ENCODE measurements around the gene FBRSL1. TPM values are rescaled to one million over a fixed set of nuclear protein-coding genes. Genes with fewer than 3 reads are reported as not detected.
A peak's percentile ranks its signal among the peaks of the same experiment; 100 is the strongest.
"Not testable (repeated sequence)": the region's sequence is repeated elsewhere in the genome, so short reads cannot be mapped to it uniquely, and the experiment has no call there.

The FBRSL1 gene
- total RNA-seq, 1 donor from 2014 or later: 75.8 TPM

DNA sequence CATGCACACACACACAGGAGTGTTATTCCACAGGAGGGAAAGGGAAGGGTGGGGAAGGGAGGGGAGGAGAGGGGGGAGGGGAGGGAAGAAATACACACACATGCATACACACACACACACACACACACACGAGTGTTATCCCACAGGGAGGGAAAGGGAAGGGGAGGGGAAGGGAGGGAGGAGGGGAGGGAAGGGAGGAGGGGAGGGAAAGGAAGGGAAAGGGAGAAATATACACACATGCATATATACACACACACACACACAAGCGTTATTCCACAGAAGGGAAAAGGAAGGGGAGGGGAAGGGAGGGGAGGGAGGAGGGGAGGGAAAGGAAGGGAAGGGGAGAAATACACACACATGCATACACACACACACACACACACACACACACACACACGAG is 19.6 kb upstream of the FBRSL1 start:
- peaks cover 17% of the 10 kb centered on the region for H3K4me1 Mint-ChIP-seq (ENCODE audit: low read depth)
- no peaks in the 10 kb centered on the region for H3K36me3 Mint-ChIP-seq (ENCODE audit: low read depth)
- DNase-seq (ENCODE audit: low spot score): no peak
- H3K27me3 Mint-ChIP-seq (ENCODE audit: insufficient read depth): peaks cover 6% of the 10 kb centered on the region
- H3K4me3 Mint-ChIP-seq: no peak overlapping the region
- no peak overlapping the region for H3K27ac Mint-ChIP-seq
- intact Hi-C loops (cut with micrococcal nuclease): no loop called here
- no peaks in the 10 kb centered on the region for H3K9me3 Mint-ChIP-seq

DNA sequence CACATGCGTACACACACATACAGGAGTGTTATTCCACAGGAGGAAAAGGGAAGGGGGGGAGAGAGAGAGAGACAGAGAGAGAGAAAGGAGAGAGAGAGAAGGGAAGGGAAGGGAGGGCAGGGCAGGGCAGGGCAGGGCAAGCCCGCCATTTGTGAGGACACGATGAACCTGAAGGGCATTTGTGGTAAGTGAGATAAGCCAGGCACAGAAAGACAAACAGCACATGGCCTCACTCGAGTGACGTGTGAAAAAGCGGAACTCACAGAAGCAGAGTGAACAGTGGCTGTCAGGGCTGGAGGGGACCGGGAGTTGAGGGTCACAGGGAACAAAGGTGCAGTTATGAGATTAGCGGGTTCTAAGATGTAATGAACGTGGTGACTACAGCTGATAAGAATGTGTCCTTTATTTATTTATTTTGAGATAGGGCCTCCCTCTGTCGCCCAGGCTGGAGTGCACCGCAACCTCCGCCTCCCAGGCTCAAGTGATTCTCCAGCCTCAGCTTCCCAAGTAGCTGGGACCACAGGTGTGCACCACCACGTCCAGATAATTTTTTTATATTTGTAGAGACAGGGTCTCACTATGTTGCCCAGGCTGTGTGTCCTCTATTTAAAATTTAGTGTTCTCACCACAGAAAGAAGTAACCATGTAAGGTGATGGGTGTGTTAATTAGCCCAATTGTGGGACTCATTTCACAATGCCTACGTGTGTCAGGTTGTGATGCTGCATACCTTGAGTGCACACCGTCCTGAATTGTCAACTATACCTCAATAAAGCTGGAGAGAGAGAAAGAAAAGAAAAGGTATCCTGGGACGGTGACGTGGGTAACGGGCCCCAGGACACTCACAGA is 18.7 kb upstream of the FBRSL1 start:
- H3K9me3 Mint-ChIP-seq: no peaks in the 10 kb centered on the region
- no peak overlapping the region for H3K4me3 Mint-ChIP-seq
- peak overlapping the region; percentile 79 for H3K27ac Mint-ChIP-seq
- no peak for DNase-seq (ENCODE audit: low spot score)
- peaks cover 6% of the 10 kb centered on the region for H3K27me3 Mint-ChIP-seq (ENCODE audit: insufficient read depth)
- intact Hi-C loops (cut with micrococcal nuclease): no loop called here
- peaks cover 22% of the 10 kb centered on the region for H3K4me1 Mint-ChIP-seq (ENCODE audit: low read depth)
- H3K36me3 Mint-ChIP-seq (ENCODE audit: low read depth): no peaks in the 10 kb centered on the region

DNA sequence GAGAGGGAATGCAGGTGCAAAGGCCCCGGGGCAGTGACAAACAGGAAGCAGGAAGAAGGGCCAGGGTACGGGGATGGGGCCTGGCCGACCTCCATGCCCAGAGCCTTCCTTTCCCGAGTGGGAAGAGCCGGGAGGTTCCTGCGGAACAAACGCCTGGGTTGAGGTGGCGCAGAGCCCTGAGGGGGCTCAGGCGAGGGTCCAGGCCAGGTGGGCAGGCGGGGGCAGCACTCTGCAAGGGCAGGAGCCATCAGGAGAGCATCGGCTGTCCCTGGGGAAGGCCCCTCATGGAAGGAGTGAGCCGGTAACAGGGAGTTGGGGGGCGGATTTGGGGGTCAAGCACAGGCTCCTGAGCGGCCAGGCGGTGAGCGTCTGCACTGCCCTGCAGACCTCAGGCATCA is 18.1 kb upstream of the FBRSL1 start:
- no peaks in the 10 kb centered on the region for H3K9me3 Mint-ChIP-seq
- intact Hi-C loops (cut with micrococcal nuclease): no loop called here
- H3K4me1 Mint-ChIP-seq (ENCODE audit: low read depth): peaks cover 27% of the 10 kb centered on the region
- H3K27ac Mint-ChIP-seq: peak overlapping the region; percentile 79
- no peaks in the 10 kb centered on the region for H3K36me3 Mint-ChIP-seq (ENCODE audit: low read depth)
- no peak for DNase-seq (ENCODE audit: low spot score)
- H3K27me3 Mint-ChIP-seq (ENCODE audit: insufficient read depth): peaks cover 6% of the 10 kb centered on the region
- no peak overlapping the region for H3K4me3 Mint-ChIP-seq

DNA sequence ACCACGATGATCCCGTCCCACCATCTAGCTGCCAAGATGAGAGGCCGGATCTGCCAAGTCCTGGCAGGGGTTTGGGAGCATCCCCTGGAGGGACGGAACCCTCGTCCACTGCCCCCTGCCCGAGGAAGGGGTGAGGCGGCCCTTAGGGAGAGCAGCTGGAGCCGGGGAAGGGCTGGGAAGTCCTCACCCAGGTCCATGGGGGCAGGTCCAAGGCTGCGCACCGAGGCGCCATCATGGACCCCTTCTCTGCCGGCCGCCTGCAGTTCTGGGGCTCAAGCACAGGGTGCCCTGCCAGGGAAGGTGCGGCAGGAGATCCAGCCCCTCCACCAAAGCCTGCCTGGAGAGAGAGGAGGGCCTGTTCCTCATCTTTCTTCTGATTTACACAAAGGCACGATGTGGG is 17.6 kb upstream of the FBRSL1 start:
- Mint-ChIP-seq H3K27me3 (ENCODE audit: insufficient read depth) (peaks cover 6% of the 10 kb centered on the region), H3K9me3 (no peaks in the 10 kb centered on the region), H3K36me3 (ENCODE audit: low read depth) (no peaks in the 10 kb centered on the region), H3K4me3 (no peak overlapping the region), H3K4me1 (ENCODE audit: low read depth) (peaks cover 29% of the 10 kb centered on the region), H3K27ac (peak overlapping the region; percentile 34)
- intact Hi-C loops (cut with micrococcal nuclease): no loop called here
- no peak for DNase-seq (ENCODE audit: low spot score)

DNA sequence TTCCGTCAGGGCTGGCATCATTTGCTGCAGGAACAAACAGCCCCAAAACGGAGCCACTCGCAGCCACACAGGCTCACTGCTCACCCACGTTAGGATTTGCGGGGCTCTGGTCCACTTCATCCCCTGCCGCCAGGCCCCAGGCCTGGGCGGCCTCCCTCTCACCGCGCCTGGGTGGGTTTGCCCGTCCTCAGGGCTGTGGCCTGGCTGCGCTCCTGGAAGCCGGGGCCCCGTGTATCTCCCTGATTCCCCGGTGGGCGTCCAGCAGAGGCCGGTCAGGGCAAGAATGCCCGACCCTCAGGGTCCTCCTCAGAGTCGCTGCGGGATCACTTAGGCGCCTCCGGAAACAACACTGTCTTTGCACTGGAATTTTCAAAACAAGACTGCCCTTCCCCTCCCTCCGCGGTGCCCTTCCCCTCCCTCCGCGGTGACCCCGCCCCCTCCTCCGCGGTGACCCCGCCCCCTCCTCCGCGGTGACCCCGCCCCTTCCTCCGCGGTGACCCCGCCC is 15.7 kb upstream of the FBRSL1 start:
- H3K4me1 Mint-ChIP-seq (ENCODE audit: low read depth): peaks cover 33% of the 10 kb centered on the region
- no peak overlapping the region for H3K4me3 Mint-ChIP-seq
- no peak for DNase-seq (ENCODE audit: low spot score)
- H3K27ac Mint-ChIP-seq: no peak overlapping the region
- no peaks in the 10 kb centered on the region for H3K9me3 Mint-ChIP-seq
- peaks cover 6% of the 10 kb centered on the region for H3K27me3 Mint-ChIP-seq (ENCODE audit: insufficient read depth)
- H3K36me3 Mint-ChIP-seq (ENCODE audit: low read depth): no peaks in the 10 kb centered on the region
- intact Hi-C loops (cut with micrococcal nuclease): no loop called here

DNA sequence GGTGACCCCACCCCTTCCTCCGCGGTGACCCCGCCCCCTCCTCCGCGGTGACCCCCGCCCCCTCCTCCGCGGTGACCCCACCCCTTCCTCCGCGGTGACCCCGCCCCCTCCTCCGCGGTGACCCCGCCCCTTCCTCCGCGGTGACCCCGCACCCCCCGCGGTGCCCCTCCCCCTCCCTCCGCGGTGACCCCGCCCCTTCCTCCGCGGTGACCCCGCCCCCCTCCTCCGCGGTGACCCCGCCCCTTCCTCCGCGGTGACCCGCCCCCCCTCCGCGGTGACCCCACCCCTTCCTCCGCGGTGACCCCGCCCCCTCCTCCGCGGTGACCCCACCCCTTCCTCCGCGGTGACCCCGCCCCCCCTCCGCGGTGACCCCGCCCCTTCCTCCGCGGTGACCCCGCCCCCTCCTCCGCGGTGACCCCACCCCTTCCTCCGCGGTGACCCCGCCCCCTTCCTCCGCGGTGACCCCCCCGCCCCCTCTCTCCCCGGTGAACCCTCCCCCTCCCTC is 15.1 kb upstream of the FBRSL1 start:
- H3K4me3 Mint-ChIP-seq; H3K27ac Mint-ChIP-seq; DNase-seq (ENCODE audit: low spot score); H3K9me3 Mint-ChIP-seq; intact Hi-C loops (cut with micrococcal nuclease); H3K27me3 Mint-ChIP-seq (ENCODE audit: insufficient read depth); H3K36me3 Mint-ChIP-seq (ENCODE audit: low read depth): not testable (repeated sequence)
- peaks cover 30% of the 10 kb centered on the region for H3K4me1 Mint-ChIP-seq (ENCODE audit: low read depth)

DNA sequence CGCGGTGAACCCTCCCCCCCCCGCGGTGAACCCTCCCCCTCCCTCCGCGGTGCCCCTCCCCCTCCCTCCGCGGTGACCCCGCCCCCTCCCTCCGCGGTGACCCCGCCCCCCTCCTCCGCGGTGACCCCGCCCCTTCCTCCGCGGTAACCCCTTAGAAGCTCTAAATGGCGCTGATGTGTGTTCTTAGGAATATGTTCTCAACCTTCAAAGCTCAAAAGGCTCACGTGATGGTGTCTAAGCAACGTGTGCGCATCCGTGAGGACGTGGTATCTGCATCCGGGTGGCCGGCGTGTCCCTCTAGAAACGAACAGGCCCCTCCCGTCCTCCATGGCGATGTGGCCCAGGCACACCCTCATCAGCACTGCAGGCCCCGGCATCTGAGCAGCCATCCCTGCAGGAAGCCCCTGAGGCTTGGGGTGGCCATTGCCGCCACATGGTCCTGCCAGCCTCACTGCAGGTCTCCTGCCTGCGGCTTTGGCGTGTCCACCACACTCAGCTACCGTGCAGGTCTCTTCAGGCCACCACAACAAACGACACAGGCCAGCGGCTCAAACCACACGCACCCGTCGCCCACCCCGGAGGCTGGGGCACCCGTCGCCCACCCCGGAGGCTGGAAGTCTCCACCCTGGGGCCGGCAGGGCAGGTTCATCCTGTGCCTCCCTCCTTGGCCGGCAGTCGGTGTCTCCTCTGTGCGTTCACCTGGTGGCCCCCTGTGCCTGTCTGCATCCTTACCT is 14.5 kb upstream of the FBRSL1 start:
- Mint-ChIP-seq H3K27ac (peak overlapping the region; percentile 86), H3K4me3 (peak overlapping the region; percentile 45), H3K9me3 (no peaks in the 10 kb centered on the region), H3K36me3 (ENCODE audit: low read depth) (no peaks in the 10 kb centered on the region), H3K4me1 (ENCODE audit: low read depth) (peaks cover 28% of the 10 kb centered on the region), H3K27me3 (ENCODE audit: insufficient read depth) (peaks cover 4% of the 10 kb centered on the region)
- intact Hi-C loops (cut with micrococcal nuclease): no loop called here
- no peak for DNase-seq (ENCODE audit: low spot score)

DNA sequence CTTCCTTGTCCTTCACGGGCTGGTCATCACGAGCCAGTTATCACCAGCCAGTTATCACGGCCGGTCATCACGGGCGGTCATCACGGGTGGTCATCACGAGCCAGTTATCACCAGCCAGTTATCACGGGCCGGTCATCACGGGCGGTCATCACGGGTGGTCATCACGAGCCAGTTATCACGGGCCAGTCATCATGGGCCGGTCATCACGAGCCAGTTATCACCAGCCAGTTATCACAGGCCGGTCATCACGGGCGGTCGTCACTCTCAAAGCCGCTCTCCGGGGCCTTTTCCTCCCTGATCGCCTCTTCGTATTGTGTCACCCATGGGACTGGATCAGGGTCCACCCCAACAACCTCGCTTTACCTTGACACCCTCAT is 13.9 kb upstream of the FBRSL1 start:
- intact Hi-C loops (cut with micrococcal nuclease): no loop called here
- peaks cover 3% of the 10 kb centered on the region for H3K27me3 Mint-ChIP-seq (ENCODE audit: insufficient read depth)
- peaks cover 28% of the 10 kb centered on the region for H3K4me1 Mint-ChIP-seq (ENCODE audit: low read depth)
- peak overlapping the region; percentile 45 for H3K4me3 Mint-ChIP-seq
- H3K36me3 Mint-ChIP-seq (ENCODE audit: low read depth): no peaks in the 10 kb centered on the region
- peak overlapping the region; percentile 86 for H3K27ac Mint-ChIP-seq
- no peaks in the 10 kb centered on the region for H3K9me3 Mint-ChIP-seq
- no peak for DNase-seq (ENCODE audit: low spot score)

DNA sequence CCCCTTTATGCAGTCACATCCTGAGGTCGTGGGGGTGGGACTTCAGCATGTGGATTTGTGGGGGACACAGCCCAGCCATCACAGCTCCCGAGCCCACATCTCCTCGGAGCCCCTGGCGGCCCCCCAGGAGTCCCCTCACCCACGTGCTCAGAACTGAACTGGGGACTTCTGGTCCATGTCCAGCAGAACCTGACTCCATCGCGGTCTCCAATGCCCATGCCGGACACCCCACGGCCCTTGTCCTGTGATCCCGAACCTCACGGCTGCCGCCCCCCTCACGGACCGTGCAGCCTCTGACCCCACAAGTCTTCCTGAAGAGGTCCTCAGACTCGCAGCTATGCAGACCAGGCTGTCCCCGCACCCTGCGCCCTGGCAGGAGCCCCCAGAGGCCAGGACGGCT is 13.5 kb upstream of the FBRSL1 start:
- intact Hi-C loops (cut with micrococcal nuclease): no loop called here
- H3K36me3 Mint-ChIP-seq (ENCODE audit: low read depth): no peaks in the 10 kb centered on the region
- H3K4me3 Mint-ChIP-seq: no peak overlapping the region
- no peak overlapping the region for H3K27ac Mint-ChIP-seq
- DNase-seq (ENCODE audit: low spot score): no peak
- no peaks in the 10 kb centered on the region for H3K27me3 Mint-ChIP-seq (ENCODE audit: insufficient read depth)
- no peaks in the 10 kb centered on the region for H3K9me3 Mint-ChIP-seq
- H3K4me1 Mint-ChIP-seq (ENCODE audit: low read depth): peaks cover 26% of the 10 kb centered on the region

DNA sequence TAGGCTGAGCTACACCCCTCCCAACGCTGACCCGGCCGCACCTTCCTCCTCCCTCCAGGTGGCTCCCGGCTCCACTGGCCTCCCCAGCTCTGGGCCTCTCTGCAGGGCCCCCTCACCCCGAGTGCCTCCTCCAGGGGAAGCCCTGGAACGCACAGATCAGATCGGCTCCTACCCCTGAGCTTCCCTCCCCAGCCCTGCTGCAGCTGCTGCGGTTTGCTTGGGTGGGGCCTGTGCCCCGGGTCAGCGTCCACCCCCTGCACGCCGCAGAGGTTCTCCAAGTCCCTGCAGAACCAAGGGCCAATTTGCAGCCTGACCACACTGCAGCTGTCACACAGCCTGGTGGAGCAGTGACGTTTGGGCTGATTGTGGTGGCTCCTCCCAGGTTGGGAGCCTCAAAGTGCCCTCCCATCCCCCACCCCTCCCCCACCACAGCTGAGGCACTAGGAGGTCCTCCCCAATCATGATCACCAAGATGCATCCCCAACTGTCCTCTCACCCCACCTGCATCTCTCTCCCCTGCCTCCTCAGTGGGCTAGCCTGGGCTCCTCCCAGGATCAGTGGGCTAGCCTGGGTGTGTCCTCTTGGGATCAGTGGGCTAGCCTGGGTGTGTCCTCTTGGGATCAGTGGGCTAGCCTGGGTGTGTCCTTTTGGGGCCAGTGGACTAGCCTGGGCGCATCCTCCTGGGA is 12.8 kb upstream of the FBRSL1 start:
- peak overlapping the region; percentile 58 for H3K4me3 Mint-ChIP-seq
- H3K27me3 Mint-ChIP-seq (ENCODE audit: insufficient read depth): peaks cover 2% of the 10 kb centered on the region
- peaks cover 23% of the 10 kb centered on the region for H3K4me1 Mint-ChIP-seq (ENCODE audit: low read depth)
- intact Hi-C loops (cut with micrococcal nuclease): no loop called here
- H3K36me3 Mint-ChIP-seq (ENCODE audit: low read depth): no peaks in the 10 kb centered on the region
- DNase-seq (ENCODE audit: low spot score): no peak
- H3K9me3 Mint-ChIP-seq: no peaks in the 10 kb centered on the region
- H3K27ac Mint-ChIP-seq: no peak overlapping the region

DNA sequence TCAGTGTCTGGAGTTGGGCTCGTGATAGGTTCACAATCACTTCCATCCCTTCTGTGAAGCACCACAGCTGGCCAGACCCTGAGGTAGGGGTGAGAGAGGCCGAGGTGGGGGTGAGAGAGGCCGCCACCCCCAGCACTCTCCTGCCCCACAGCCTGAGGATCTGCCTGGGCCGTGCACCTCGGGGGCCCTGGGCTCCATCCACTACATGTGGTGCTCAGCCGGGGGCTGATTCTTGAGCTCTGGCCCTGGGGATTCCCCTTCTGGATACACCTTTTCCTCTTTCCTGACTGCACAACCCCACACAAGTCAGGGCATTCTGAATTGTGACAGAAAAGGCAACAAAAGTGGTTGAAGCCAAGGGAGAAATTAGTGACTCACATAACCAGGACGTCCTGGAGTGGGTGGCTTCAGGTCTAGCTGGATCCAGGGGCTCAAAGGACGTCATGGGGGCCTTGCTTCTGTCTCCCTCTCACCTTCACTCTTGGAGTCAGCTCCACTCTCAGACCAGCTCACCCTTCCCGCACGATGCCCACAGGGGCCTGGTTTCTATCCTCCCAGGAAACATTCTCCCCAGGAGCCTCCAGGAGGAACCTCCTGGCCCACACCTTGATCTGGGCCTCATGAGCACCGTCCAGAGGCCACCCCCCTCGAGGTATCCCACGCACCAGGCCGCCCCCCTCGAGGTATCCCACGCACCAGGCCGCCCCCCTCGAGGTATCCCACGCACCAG is 12.1 kb upstream of the FBRSL1 start:
- Mint-ChIP-seq H3K27ac (no peak overlapping the region), H3K9me3 (no peaks in the 10 kb centered on the region), H3K4me1 (ENCODE audit: low read depth) (peaks cover 23% of the 10 kb centered on the region), H3K4me3 (peak overlapping the region; percentile 58), H3K36me3 (ENCODE audit: low read depth) (no peaks in the 10 kb centered on the region), H3K27me3 (ENCODE audit: insufficient read depth) (peaks cover 2% of the 10 kb centered on the region)
- no peak for DNase-seq (ENCODE audit: low spot score)
- intact Hi-C loops (cut with micrococcal nuclease): loop anchor here (1.0 kb wide), 1 partner anchor 10 kb away; no protein-coding TSS in a partner anchor

DNA sequence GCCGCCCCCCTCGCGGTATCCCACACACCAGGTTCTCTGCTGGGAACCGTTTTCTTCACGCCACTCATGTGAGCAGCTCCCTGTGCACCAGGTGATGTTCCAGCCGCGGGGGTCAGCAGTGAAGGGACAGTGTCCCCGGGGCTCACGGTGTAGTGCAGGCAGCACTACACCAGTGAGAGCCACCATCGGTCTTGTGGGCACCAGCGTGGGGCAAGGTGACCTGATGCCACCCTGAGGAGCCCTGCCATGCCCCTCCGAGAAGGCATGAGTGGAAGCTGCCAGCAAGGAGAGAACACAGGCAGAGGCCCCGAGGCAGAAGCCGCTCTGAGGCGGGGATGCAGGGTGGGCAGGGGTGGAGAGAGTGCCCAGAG is 11.5 kb upstream of the FBRSL1 start:
- no peak for DNase-seq (ENCODE audit: low spot score)
- H3K4me3 Mint-ChIP-seq: no peak overlapping the region
- no peak overlapping the region for H3K27ac Mint-ChIP-seq
- H3K4me1 Mint-ChIP-seq (ENCODE audit: low read depth): peaks cover 23% of the 10 kb centered on the region
- no peaks in the 10 kb centered on the region for H3K9me3 Mint-ChIP-seq
- intact Hi-C loops (cut with micrococcal nuclease): loop anchor here (1.0 kb wide), 1 partner anchor 10 kb away; no protein-coding TSS in a partner anchor
- no peaks in the 10 kb centered on the region for H3K36me3 Mint-ChIP-seq (ENCODE audit: low read depth)
- peaks cover 2% of the 10 kb centered on the region for H3K27me3 Mint-ChIP-seq (ENCODE audit: insufficient read depth)
